ENCODE results near the gene TCEA2. TPM values are rescaled to one million over a fixed set of nuclear protein-coding genes. Genes with fewer than 3 reads are reported as not detected.

The TCEA2 gene
- total and polyA plus RNA-seq, 2 of the 13 experiments (the other 11 are each of a cell fraction or from before 2014, with no cell fraction given), result 28.1 to 33.7 TPM

DNA sequence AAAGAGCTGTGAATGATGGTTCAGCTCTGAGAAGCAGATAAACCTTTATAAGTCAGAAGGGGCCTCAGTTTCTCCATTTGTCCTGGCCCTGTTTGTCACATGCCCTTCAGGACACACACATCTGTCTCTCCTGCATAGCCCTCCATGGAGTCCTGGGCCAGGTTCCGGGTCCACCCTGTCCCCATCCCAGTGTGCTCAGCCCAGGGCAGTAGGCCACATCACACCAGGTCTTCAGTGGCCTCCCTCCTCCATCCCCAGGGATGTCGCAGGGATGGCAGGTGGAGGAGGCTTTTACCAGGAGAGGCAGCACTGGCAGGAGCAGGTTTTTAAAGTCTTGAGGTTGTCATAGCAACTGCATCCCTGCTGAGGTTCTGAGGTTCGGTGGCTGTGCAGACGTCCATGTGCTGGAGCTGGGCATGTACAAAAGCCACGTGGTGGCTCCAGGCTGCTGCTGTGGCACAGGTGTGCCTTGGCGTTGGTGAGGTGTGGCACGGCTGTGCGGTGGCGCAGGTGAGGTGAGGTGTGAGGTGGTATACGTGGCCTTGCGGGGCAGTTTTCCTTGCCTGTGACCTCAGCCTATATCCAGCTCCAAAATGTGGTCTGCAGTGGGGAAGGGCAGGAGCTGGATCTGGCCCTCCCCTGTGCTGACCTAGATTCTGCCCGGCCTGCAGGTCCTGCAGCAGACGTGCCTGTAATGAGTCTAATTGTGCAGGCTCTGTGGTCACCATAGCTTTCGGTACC is 52.3 kb downstream of the TCEA2 start:
- no peak overlapping the region for H3K4me2 ChIP-seq (ENCODE audit: low read depth, low read length)
- H3K27me3 ChIP-seq (ENCODE audit: control insufficient read depth in 1 of 2, insufficient read depth in 2 of 2, low read length in 2 of 2), result peaks cover 25 to 50% of the 10 kb centered on the region in 2 experiments
- no peak overlapping the region for H3K9ac ChIP-seq (ENCODE audit: insufficient read depth, low read depth, low read length)
- POLR2A ChIA-PET, result no interaction called here
- no peaks in the 10 kb centered on the region for H3K36me3 ChIP-seq (replicated peaks in 1 of 2; ENCODE audit: control insufficient read depth in 1 of 2, insufficient read depth in 2 of 2, low read length in 2 of 2)
- H3K79me2 ChIP-seq (ENCODE audit: insufficient read depth, low read length), result no peaks in the 10 kb centered on the region
- no peak overlapping the region for H2AFZ ChIP-seq (ENCODE audit: low read length)
- WGBS (ENCODE audit: low lambda C conversion rate), result 37% methylated on average over 14 of the region's 14 CpGs
- FAIRE-seq (no peak), ATAC-seq (no peak), DNase-seq (ENCODE audit: low spot score) (no peak)
- TF ChIP-seq, protein P1, sequence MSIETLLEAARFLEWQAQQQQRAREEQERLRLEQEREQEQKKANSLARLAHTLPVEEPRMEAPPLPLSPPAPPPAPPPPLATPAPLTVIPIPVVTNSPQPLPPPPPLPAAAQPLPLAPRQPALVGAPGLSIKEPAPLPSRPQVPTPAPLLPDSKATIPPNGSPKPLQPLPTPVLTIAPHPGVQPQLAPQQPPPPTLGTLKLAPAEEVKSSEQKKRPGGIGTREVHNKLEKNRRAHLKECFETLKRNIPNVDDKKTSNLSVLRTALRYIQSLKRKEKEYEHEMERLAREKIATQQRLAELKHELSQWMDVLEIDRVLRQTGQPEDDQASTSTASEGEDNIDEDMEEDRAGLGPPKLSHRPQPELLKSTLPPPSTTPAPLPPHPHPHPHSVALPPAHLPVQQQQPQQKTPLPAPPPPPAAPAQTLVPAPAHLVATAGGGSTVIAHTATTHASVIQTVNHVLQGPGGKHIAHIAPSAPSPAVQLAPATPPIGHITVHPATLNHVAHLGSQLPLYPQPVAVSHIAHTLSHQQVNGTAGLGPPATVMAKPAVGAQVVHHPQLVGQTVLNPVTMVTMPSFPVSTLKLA (IDR thresholded peaks at IDR 0.05), result peak; percentile 99
- TF ChIP-seq RBM39 (IDR thresholded peaks at IDR 0.05; ENCODE audit: low read depth, low read length, poor library complexity, severe bottlenecking) (no peak), ZNF33B (CRISPR knock-in tag; IDR thresholded peaks at IDR 0.05) (no peak), JUND (CRISPR knock-in tag; IDR thresholded peaks at IDR 0.05) (no peak), ZNF160 (CRISPR knock-in tag; IDR thresholded peaks at IDR 0.05) (no peak), ELF3 (CRISPR knock-in tag; IDR thresholded peaks at IDR 0.05) (no peak), ZNF781 (CRISPR knock-in tag; IDR thresholded peaks at IDR 0.05; ENCODE audit: borderline replicate concordance, not compliant biosample characterization) (no peak), RFX1 (IDR thresholded peaks at IDR 0.05) (peak; percentile 40; the same call in 1 of the 2 replicates), HNRNPL (IDR thresholded peaks at IDR 0.05; ENCODE audit: low read depth, low read length) (0 out of 2 replicates have a peak, but pooled peaks have one; percentile 30), SSRP1 (CRISPR knock-in tag; IDR thresholded peaks at IDR 0.05) (no peak)
- TF ChIP-seq, protein P2, sequence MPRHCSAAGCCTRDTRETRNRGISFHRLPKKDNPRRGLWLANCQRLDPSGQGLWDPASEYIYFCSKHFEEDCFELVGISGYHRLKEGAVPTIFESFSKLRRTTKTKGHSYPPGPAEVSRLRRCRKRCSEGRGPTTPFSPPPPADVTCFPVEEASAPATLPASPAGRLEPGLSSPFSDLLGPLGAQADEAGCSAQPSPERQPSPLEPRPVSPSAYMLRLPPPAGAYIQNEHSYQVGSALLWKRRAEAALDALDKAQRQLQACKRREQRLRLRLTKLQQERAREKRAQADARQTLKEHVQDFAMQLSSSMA (CRISPR knock-in tag; IDR thresholded peaks at IDR 0.05), result no peak
- no TSS peak for BruUV-seq (replicated peaks)
- no peak overlapping the region for H3K4me3 ChIP-seq (replicated peaks in 1 of 3; ENCODE audit: insufficient read depth in 1 of 3, low read depth in 2 of 3, low read length in 3 of 3)
- H4K20me1 ChIP-seq (ENCODE audit: insufficient read depth, low read length), result peaks cover 3% of the 10 kb centered on the region; the same call in 1 of the 2 replicates
- H3K27ac ChIP-seq (ENCODE audit: extremely low read length, insufficient read depth, low read length), result no peak overlapping the region
- in situ Hi-C loops (cut with HindIII; ENCODE audit: extremely low pct_ligation_motif_present, low pct_unique_long_range_greater_than_20kb), result loop anchor here (5.0 kb wide), 1 partner anchor 33 kb away; the partner anchor contains the start of genes LKAAEAR1 and OPRL1
- peaks cover 28% of the 10 kb centered on the region for H3K4me1 ChIP-seq (ENCODE audit: insufficient read depth, low read length)
- H3K9me3 ChIP-seq (ENCODE audit: low read length), result no peaks in the 10 kb centered on the region
- intact Hi-C loops (cut with micrococcal nuclease; ENCODE audit: unreplicated experiment), result no loop called here
- CTCF ChIA-PET (ENCODE audit: low intra/inter-chr PET ratio, low total read pairs), result no interaction called here
